DND-41 (cell line): ENCODE measurements around the gene C12orf50.

ENCODE experiments used
- ATAC-seq: fragments of 200-7000 bp; cut with Tn5 transposase; 3 replicates; pipeline ENCODE4 v1.9.1; 2021; ENCODE audit warnings: low read depth; ENCODE audit not compliant: insufficient read depth
- DNase-seq: peaks from one replicate; pipeline ENCODE4 v3.0.0-alpha.2; 2020
- H2AFZ ChIP-seq: 2 replicates; pipeline ENCODE4 v1.6.0; 2012; ENCODE audit warnings: low read depth, low read length
- H3K27ac ChIP-seq: 2 replicates; pipeline ENCODE4 v1.5.1; 2012; ENCODE audit warnings: low read length, inconsistent platforms
- H3K27me3 ChIP-seq: fragments of 200-600 bp; sonication (generic); 2 replicates; pipeline ENCODE4 v1.6.0; 2012; ENCODE audit warnings: low read length, mild to moderate bottlenecking, inconsistent platforms; ENCODE audit not compliant: insufficient read depth, poor library complexity
- H3K36me3 ChIP-seq: 2 replicates; pipeline ENCODE4 v1.5.1; 2012; ENCODE audit warnings: low read length, inconsistent platforms; ENCODE audit not compliant: insufficient read depth
- H3K4me1 ChIP-seq: 2 replicates; pipeline ENCODE4 v1.5.1; 2012; ENCODE audit warnings: mild to moderate bottlenecking, low read length; ENCODE audit not compliant: insufficient read depth
- H3K4me2 ChIP-seq: 2 replicates; pipeline ENCODE4 v1.6.0; 2012; ENCODE audit warnings: mild to moderate bottlenecking, moderate library complexity, low read length, inconsistent platforms; ENCODE audit not compliant: insufficient read depth
- H3K4me3 ChIP-seq, 2 experiments: fragments of 200-600 bp in 1 of 2; shearing (Covaris generic) in 1 of 2; 2 replicates each; pipeline ENCODE4 v1.5.1; 2012 to 2016; ENCODE audit warnings: inconsistent platforms in 2 of 2, low read length in 2 of 2, mild to moderate bottlenecking in 2 of 2, low read depth in 1 of 2, moderate library complexity in 1 of 2
- H3K79me2 ChIP-seq: 2 replicates; pipeline ENCODE4 v1.6.0; 2012; ENCODE audit warnings: low read length, inconsistent platforms; ENCODE audit not compliant: insufficient read depth
- H3K9ac ChIP-seq: 2 replicates; pipeline ENCODE4 v1.6.0; 2012; ENCODE audit warnings: low read depth, mild to moderate bottlenecking, inconsistent platforms, low read length, moderate library complexity
- H3K9me3 ChIP-seq: 2 replicates; pipeline ENCODE4 v1.5.1; 2012; ENCODE audit warnings: low read length, moderate library complexity, mild to moderate bottlenecking, inconsistent platforms; ENCODE audit not compliant: insufficient read depth, severe bottlenecking
- H4K20me1 ChIP-seq: 2 replicates; pipeline ENCODE4 v1.6.0; 2012; ENCODE audit warnings: low read length; ENCODE audit not compliant: insufficient read depth
- EZH2 ChIP-seq: IDR thresholded peaks from 3 replicates; pipeline ENCODE4 v1.6.1; 2012; ENCODE audit warnings: borderline replicate concordance, low read depth, mild to moderate bottlenecking, moderate library complexity, low read length, inconsistent platforms; ENCODE audit not compliant: severe bottlenecking
- TF ChIP-seq, protein P1 (sequence below): IDR thresholded peaks from 2 replicates; pipeline ENCODE4 v1.5.1; 2012; ENCODE audit warnings: borderline replicate concordance, low read length, moderate library complexity, mild to moderate bottlenecking; ENCODE audit not compliant: poor library complexity, severe bottlenecking; ENCODE audit errors: extremely low read depth

The C12orf50 gene

DNA sequence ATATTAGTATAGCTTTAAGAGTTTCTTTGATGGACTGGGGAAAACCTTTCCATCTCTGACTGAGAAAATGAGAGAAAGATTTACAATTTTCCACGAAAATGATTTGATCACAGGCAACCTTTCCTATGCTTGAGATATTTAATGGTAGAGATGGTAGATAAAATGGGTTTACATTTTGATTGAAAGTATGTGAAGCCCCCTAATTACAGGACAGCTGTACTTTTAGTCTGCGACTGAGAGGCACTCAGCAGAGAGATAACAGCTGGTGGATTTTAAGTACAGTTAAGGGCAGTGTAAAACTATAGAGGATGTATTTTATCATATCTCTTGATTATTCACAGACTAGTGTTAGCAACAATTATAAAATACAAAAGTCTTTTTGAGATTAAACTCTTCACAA, 40.7 kb downstream of the C12orf50 start:
- Histone ChIP-seq H2AFZ (no peak overlapping the region), H3K9me3 (no peaks in the 10 kb centered on the region), H3K79me2 (no peaks in the 10 kb centered on the region), H3K4me2 (no peak overlapping the region), H3K9ac (no peak overlapping the region), H3K27me3 (peaks cover 2% of the 10 kb centered on the region), H4K20me1 (no peaks in the 10 kb centered on the region), H3K4me3 (no peak overlapping the region), H3K27ac (no peak overlapping the region), H3K36me3 (no peaks in the 10 kb centered on the region), H3K4me1 (no peaks in the 10 kb centered on the region)
- no peak for TF ChIP-seq EZH2
- DNase-seq (no peak), ATAC-seq (no peak)

DNA sequence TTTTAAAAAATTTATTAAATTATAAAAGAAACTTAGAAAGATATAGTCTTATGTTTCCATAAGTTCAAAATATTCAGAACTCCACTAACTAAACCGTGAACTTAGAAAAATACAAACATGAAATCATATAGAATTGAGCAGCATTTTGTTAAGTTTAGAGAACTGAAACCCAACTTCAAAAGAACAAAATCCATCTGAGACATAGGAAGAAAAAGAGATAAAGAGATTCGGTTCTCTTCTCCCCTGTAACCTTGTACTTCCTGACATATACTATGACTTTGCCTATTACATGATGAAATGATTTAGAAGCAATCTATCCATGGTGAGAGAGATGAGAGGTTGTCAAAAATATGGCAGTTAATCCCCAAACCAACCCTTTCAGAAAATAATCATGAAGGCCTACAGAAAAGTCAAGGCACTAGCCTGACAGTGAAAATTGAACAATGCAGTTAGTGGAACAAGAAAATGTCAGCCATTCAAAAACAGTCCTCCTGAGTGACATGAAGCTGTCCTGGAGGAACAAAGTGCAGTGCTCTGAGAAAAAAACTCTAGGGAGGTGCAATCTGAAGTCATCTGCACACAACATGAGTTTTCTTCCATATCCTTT, 44.0 kb downstream of the C12orf50 start:
- Histone ChIP-seq H3K9me3 (no peaks in the 10 kb centered on the region), H3K9ac (no peak overlapping the region), H3K27ac (no peak overlapping the region), H3K79me2 (no peaks in the 10 kb centered on the region), H3K4me3 (no peak overlapping the region), H3K36me3 (no peaks in the 10 kb centered on the region), H2AFZ (no peak overlapping the region), H3K27me3 (no peaks in the 10 kb centered on the region), H3K4me2 (no peak overlapping the region), H3K4me1 (no peaks in the 10 kb centered on the region), H4K20me1 (no peaks in the 10 kb centered on the region)
- no peak for DNase-seq
- no peak for ATAC-seq
- TF ChIP-seq, protein P1, sequence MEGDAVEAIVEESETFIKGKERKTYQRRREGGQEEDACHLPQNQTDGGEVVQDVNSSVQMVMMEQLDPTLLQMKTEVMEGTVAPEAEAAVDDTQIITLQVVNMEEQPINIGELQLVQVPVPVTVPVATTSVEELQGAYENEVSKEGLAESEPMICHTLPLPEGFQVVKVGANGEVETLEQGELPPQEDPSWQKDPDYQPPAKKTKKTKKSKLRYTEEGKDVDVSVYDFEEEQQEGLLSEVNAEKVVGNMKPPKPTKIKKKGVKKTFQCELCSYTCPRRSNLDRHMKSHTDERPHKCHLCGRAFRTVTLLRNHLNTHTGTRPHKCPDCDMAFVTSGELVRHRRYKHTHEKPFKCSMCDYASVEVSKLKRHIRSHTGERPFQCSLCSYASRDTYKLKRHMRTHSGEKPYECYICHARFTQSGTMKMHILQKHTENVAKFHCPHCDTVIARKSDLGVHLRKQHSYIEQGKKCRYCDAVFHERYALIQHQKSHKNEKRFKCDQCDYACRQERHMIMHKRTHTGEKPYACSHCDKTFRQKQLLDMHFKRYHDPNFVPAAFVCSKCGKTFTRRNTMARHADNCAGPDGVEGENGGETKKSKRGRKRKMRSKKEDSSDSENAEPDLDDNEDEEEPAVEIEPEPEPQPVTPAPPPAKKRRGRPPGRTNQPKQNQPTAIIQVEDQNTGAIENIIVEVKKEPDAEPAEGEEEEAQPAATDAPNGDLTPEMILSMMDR = no peak
- TF ChIP-seq EZH2 = no peak

DNA sequence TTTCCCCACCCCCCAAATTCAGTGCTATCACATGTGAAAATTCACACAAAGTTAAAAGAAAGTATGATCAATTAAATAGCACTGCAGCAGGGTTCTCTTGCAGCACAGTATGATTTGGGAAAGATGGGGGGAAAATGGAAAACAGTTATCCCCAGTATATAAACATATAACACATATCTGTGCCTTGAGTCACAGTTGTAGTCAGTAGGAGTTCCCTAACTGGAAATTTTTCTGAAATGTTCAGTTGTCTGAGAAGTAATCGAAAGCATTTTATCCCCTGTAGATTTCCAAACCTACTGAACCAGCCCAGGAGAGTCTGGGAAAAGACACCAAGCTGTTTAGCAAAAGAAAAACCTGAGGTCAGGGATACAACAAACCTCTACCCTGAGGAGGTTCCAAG, 47.0 kb downstream of the C12orf50 start:
- no peak for TF ChIP-seq EZH2
- TF ChIP-seq, protein P1 = no peak
- H3K27ac ChIP-seq = no peak overlapping the region
- H3K9me3 ChIP-seq = no peaks in the 10 kb centered on the region
- H3K79me2 ChIP-seq = no peaks in the 10 kb centered on the region
- no peak overlapping the region for H3K4me3 ChIP-seq
- no peaks in the 10 kb centered on the region for H4K20me1 ChIP-seq
- H3K36me3 ChIP-seq = no peaks in the 10 kb centered on the region
- ATAC-seq (no peak), DNase-seq (no peak)
- H3K9ac ChIP-seq = no peak overlapping the region
- H3K27me3 ChIP-seq = no peaks in the 10 kb centered on the region
- H3K4me1 ChIP-seq = no peaks in the 10 kb centered on the region
- no peak overlapping the region for H2AFZ ChIP-seq
- no peak overlapping the region for H3K4me2 ChIP-seq

DNA sequence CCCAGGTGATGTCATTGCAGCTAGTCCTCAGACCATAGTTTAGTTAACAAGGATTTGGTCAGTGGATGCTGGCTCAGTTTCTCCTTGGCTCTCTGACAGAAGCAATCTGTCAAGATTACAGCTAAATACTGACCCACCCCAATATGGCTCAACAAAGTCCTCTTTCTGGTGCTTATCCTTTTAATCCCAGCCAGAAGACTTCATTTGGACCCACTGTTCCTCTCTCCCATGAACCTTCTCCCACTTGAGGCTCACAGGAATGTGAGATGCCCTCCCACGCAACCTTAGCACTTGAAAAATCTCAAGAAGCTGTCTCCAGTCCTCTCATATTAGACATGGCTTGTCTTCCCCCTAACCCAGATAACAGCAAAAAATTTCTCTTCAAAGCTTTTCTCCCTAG, 47.7 kb downstream of the C12orf50 start:
- H3K9me3 ChIP-seq = no peaks in the 10 kb centered on the region
- H2AFZ ChIP-seq = no peak overlapping the region
- H3K9ac ChIP-seq = no peak overlapping the region
- no peaks in the 10 kb centered on the region for H4K20me1 ChIP-seq
- H3K36me3 ChIP-seq = no peaks in the 10 kb centered on the region
- H3K27me3 ChIP-seq = no peaks in the 10 kb centered on the region
- H3K79me2 ChIP-seq = no peaks in the 10 kb centered on the region
- no peaks in the 10 kb centered on the region for H3K4me1 ChIP-seq
- no peak overlapping the region for H3K27ac ChIP-seq
- H3K4me2 ChIP-seq = no peak overlapping the region
- no peak for DNase-seq
- TF ChIP-seq, protein P1 = no peak
- TF ChIP-seq EZH2 = no peak
- ATAC-seq = no peak
- H3K4me3 ChIP-seq = no peak overlapping the region
